Ecto neural progenitor cell (in vitro differentiated cells): ENCODE results near the gene ABCA13.

Experiments
- DNase-seq: peaks from one replicate; pipeline ENCODE4 v3.0.0-alpha.2; 2018; ENCODE audit warnings: low spot score

The ABCA13 gene

DNA sequence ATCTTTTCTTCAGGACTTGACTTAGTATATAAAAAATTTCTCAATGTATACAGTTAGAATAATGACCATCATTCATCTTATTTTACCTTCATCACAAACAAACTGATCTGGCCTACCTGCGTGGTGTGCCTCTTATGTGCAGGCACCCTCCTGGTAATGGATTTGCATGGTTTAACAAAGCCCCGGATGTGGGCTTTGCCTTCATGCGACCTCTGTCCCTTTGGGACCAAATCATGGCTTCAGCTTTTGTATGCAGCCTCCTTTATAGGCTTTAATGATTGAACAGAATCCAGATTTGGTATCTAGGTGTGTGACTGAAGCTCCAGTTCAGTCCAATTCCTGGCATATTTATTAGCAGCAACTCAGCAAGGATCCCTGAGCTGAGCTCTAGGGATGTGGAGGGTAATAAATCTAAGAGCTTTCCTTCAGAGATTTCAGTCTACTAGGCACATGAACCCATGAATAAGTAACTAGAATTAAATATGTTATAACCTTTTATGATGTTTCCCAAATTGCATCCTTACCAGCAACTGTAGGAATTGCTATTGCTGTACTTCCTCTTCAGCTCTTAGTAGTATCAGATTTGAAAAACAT is 256.9 kb downstream of the ABCA13 start:
- DNase-seq, result no peak

DNA sequence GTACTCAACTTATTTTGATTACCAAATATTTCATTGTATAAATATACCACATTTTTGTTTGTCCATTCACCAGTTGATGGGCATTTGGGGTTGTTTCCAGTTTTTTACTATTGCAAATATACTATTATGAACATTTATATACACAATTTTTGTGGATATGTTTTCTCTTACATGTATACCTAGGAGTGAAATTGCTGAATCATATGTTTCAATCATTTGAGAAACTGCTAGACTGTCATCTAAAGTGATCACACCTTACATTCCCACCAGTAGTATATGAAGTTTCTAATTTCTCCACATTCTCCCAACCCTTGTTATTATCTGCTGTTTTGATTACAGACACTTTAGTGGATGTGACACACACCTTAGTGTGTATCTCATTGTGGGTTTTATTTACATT is 257.9 kb downstream of the ABCA13 start:
- DNase-seq, result no peak

DNA sequence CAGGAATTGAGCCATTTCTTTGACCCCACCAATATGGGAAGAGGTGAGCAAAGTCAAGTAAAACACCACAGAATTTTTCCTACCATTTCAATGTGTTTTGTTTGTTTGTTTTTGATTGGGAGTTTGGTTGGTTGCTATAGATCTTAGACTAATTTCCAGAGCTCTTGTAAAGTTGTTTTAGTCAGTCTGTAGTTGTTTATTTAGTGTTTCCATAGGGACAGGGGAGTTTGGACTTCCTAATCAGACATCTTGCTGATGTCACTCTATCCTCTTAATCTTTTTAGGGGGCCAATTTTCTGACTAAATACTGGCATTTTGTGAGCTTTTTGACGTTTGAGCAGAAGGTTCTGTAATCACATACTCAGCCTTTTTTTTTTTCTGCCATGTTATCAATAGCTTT is 266.9 kb downstream of the ABCA13 start:
- no peak for DNase-seq

DNA sequence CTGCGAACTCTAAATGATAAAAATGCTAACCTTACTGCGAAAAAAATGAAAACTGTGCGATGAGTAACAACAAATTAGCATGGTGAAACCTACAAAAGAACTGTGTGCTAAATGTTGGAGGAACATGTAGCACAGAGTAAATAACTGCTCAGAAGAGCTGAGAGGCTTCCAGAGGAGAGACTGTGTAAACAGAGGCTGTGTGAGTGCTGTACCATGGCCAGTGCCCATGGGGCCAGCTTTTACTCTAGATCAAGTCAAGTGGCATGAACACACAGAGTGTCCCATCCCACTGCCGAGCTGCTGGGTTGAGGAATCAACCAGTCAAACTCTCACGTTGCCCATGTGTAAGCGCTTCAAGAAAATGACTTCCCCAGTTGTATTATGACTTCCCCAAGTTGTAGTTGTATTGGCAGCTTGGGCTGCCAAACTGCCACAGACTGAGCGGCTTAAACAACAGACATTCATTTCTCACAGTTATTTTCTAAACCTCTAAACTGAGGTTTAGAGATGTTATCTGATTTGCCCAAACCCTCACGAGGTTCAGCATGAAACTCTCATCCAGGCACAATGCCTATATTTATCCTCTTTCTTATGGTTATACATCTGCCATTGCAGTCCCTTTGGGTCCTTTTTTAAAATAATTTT is 270.7 kb downstream of the ABCA13 start:
- DNase-seq, result no peak

DNA sequence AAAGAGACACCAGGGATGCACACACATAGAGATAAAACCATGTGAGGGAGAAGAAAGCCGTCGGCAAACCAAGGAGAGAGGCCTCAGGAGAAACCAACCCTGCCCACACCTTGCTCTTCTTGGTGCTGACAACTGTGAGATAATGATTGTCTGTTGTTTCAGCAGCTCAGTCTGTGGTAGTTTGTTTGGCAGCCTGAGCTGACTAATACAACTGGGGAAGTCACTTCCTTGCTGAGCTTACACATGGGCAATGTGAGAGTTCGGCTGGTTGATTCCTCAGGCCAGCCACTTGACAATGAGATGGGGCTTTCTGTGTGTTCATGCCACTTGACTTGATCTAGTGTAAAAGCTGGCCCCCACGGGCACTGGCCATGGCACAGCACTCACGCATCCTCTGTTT is 271.8 kb downstream of the ABCA13 start:
- DNase-seq, result no peak

DNA sequence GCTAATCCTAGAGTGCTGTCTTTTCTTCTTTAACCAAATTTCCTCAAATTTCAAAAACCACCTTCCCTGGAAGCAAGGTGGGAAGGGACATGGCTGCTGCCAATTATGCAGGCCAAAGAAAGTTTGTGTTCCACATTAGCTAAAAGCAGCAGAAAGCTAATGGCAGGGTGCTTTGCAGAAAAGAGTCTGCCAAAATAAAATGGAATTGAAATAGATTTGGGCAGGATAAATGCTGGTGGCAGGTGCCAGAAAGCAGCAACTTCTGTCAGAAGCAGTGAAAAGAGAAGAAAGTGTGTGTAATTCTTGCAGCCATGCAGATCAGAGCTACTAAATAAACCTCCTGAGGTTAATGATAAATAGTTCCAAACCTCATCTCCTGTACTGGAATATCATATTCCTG is 275.5 kb downstream of the ABCA13 start:
- no peak for DNase-seq

DNA sequence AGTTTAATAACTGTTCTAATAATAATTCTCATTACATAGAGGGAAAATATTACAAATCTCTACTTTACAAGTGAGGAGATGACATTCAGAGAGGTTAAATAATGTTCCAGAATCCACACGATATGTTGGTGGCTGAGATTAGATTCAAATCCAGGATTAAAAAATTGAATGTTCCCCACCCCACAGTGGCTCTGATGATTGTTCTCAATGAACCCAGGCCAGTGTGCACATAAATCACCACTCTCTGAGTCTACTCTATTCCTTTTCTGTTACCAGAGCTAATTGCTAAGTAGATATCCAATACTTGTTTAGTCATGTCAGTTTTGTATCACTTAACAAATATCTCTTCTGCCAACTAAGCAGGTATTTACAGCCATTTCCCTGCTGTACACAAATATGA is 281.0 kb downstream of the ABCA13 start:
- DNase-seq, result no peak

DNA sequence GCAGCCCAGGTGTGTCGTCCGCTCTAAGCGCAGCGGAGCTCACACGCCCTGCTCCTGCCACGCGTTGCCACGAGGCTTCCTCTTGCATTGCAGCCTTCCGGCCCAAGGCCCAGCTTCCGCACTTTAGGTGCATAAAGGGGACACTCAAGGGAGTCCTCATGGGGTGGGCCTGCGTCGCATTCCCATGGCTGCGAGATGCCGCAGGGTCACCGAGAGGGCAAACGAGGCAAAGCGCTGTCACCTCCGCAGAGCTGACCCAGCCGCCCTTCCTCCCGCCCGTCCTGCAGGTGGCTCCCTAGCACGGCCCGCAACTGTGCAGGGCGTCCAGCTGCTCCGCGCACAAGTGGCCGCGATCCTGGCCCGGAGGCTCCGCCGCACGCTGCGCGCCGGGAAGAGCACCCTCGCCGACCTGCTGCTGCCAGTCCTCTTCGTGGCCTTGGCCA is 283.5 kb downstream of the ABCA13 start:
- DNase-seq, result no peak

DNA sequence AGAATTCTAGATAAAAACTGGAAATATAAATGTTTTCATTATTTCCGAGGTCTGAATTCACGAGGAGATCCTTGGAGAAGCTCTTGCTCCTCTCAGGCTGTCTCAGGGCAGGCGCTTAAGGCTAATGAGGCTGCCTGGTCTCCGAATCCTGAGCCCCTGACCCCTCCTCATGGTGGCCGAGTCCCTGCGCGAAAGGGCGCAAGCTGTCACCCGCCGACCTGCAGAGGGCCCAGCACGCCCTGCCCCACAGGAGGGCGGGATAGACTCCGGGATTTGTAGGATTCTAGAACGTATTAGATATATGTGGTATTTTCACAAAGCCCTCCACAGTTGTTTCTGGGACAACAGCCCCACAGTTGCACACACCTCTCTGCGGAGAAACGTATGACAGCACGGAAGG is 284.1 kb downstream of the ABCA13 start:
- no peak for DNase-seq

DNA sequence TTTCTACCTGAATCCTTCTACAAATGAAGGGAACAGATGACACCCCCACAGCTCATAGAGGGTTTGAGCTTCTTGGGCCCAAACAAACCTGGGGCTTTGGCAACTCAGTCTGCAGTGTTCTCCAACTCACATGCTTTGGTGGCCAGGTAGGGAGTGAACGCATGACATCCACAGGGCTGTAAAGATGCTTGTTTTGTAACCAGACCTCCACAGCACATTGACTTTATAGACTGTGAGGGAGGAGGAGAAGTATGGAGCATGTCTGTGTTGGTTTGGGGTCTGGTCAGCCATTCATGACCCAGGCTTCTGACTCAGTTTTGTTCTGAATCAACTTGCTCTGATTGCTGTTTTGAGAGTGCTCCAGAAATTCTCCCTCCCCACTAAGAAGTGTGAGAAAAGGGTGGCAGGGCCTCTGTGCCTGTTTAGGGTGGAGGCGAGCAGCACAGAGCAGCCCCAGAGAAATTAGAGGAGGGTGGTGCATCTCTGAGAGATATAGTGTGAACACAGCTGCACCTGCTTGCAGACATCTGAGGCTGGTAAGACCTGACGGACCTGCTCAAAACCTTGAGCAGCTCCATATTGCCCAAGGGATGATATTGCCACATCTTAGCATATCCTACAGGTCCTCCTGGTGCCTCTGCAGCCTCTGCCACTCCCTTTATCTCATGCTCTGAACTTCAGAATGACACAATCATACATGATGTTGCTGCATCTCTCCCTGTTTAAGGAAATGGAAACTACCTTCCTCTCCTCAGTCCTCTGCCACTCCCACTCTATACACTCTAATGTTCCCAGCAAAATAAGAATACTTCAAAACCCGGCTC is 287.7 kb downstream of the ABCA13 start:
- no peak for DNase-seq

DNA sequence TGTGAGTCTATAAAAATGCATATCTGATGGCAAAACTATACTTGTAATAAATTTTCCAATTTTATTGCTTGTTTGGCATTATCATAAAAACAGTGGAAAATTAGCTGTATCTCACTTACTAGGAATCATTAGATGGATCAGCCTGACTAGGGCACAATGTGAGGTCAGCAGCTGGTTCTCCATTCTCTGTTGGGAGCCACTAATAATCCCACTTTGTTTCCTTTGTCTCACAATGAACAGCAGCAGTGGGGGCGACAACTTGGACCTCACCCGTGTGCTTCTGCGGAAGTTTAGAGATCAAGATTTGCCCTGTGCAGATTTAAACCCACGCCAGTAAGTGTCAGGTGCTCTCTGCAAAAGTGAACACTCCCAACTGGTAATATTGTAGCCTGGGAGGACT is 295.5 kb downstream of the ABCA13 start:
- no peak for DNase-seq

DNA sequence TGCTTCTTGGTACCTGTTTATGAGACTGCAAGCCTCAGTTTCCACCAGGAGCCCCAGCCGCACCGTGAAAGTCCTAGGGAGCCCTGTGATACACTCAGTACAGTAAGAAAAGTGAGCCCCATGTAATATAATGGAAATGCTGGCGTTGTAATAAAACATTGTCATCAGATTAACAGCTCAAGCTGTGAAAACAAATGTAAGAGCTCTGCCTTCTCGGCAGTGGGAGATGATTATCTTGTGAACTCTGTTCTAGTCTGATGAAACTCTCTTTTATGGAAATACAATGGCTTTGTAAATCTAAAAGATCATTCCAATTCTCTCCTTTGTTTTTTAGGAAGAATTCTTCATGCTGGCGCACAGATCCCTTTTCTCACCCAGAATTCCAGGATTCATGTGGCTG is 299.9 kb downstream of the ABCA13 start:
- DNase-seq, result no peak

DNA sequence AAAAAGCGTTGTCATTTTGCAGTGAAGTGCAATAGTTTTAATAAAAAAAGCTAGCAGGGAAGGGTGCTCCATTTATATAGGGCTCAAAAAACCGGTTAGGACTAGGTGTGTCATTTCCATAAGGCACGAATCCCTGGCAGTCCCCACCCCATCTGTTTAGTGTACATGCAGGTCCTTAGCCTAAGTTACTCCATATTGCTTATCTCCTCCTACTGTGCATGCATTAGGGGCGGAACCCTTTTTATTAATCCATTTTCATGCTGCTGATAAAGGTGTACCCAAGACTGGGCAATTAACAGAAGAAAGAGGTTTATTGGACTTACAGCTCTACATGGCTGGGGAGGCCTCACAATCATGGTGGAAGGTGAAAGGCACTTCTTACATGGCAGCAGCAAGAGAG is 301.4 kb downstream of the ABCA13 start:
- no peak for DNase-seq

DNA sequence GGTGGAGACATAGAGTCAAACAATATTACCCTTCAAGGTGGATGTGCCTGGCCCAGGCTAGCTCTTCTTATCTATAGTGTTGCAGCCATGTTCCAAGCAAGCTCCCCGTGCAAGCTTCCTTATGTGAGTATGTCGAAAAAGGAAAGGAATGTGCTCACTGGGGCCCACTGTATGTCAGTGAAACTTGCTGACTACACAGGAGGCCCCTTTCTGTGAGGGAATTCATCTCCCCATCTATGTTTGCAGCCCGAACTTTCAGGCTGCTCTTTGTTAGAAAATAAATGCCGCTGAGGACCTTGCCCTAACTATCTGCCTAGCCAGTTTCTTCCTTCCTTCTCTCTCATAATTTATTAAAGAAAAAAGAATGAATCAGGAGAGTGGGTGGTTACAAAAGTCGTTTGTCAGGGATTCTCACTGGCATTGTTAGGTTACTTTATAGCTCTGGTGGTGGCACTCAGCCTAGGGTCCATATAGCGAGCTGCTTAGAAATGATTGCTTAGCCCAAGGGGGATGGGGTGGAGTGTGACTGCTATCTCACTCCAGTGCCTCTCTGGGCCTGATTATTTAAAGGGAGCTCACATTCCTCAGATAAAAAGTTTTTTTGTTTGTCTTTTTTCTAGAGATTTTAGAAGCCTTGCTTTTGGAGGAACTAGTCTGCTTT is 302.1 kb downstream of the ABCA13 start:
- no peak for DNase-seq

DNA sequence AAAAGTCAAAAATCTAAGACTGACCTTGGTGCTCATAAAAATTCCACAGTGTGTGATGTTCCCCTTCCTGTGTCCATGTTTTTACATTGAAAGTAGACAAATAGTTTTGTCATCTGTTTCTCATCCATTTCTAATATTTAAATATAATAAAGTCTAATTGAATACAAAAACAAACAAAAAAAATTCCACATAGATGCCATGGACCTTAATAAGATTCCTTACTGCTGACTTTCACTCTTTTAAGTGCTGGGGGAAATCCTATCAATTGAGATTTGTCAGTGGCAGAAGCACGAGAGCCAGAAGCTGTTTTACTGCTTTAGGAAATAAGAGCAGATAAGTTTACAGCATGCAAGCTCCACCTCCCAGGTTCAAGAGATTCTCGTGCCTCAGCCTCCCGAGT is 310.0 kb downstream of the ABCA13 start:
- DNase-seq, result no peak

DNA sequence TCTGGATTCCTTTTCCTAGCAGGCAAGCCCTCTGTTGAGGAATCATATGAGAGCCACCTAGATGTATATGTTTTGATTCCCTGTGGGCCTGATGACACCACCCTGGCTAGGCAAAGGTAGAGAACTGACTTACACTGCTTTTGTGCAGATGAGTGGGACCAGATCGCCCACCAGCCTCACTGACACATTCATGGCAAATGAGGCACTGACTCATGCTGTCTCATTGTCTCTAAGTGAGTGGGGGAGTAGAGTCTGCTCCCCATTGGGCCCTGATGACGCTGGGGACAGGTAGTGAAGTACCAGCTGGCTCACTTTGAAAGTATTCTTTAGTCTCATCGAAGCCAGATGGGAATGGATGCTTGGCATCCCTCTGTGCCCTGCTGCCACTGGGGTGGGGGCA is 326.3 kb downstream of the ABCA13 start:
- DNase-seq, result no peak

DNA sequence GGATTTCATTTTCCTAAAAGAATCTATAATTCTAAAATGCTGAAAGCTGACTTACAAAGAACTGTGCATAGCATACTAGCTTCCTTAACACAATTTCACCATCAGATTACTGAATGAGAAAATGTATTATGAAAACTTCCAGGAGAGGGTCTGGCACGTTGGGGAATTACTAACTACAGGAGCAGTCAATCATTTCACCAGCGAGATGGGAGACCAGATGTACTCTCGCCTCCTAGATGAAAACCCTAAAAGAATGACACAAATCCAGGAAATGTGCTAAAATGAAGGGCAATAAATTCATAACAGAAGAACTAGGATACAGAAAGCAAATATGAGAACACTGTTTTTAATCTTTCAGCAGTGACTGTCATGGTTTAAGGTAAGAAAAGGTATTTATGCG is 330.8 kb downstream of the ABCA13 start:
- DNase-seq, result no peak

DNA sequence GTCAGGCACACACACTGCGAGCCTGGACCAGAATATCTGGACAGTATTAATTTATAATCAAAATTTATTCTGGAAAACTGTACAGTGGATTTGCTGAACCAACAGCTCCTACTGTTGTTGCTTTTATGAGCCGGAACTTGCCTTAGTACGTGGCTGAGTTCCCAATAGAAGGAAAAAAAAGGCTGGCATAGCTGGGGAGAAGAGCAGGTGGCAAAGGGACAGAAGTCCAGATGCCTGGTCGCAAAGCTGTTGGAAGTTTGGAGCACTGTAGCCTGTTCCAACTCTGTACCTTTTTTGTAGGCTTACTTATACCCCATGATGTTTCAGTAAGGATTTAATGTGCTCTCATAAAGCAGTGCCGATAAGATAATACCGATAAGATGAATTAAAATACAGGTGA is 333.8 kb downstream of the ABCA13 start:
- no peak for DNase-seq

DNA sequence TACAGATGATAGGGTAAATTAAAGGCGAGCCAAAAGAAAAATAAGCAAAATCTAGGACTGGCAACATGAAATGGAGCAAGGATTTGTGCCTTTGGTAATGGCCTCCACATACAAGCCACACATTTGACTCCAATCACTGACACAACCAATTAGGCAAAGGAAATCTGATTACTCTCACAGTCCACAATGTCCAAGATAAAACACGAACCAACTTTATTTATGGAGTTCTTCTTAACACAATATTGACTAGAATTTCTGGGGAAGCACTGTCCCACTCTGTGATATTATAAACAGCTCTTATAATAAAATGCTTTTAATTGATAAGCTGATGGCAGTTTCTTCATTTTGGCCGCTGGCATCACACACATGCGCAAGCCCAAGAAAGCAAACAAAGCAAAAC is 334.2 kb downstream of the ABCA13 start:
- no peak for DNase-seq

DNA sequence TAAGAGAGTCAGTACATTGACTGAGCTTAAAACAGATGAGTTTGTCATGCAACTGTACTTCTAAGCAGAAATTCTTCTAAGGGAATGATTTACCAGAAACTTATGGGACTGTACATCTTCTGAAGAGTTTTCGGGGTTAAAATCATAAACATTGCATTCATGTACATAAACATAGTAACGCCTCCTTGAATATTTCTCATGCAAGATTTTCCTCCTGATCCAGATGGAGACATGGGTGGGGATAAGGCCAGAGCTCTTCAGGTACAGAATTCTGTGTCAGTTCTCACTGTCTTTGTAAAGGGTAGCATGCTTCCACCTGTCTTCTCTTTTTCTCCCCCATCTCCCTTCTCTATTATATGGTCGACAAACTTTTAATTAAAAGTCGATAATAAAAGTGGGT is 335.3 kb downstream of the ABCA13 start:
- no peak for DNase-seq

DNA sequence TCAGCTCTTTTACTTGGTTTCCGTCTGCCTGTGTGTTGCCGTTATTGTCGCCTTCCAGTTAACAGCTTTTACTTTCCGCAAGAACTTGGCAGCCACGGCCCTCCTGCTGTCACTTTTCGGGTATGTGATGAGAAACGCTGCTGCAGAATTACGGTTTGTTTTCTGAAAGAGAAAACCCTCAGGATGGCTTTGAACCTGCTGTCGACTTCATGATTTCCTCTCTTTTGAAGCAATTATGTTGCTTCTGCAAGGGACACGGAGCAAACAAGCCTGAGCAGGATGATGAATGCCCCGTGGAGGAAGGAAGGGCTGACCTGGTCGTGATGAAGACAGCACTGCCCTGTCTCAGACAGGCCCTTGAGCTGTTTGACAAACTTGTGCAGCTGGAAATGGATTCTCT is 339.8 kb downstream of the ABCA13 start:
- DNase-seq, result no peak

DNA sequence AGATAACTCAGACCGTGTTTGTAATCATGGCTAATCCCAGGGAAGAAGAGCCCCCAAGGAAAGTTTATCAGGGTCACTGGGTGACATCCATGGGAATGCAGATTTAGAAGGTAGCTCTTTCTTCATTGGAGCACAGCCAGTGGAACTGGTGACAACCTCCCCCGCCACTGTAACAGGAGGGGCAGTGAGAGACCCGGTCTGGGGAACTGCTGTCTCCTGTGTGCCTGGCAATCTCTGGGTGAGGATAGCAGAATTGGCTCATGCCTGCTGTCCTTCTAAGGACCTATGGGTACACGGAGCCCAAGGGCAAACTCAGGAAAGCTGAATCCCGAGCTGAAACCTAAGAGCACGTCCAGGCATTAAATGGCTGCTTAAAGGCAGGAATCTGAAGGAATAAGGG is 341.6 kb downstream of the ABCA13 start:
- no peak for DNase-seq

DNA sequence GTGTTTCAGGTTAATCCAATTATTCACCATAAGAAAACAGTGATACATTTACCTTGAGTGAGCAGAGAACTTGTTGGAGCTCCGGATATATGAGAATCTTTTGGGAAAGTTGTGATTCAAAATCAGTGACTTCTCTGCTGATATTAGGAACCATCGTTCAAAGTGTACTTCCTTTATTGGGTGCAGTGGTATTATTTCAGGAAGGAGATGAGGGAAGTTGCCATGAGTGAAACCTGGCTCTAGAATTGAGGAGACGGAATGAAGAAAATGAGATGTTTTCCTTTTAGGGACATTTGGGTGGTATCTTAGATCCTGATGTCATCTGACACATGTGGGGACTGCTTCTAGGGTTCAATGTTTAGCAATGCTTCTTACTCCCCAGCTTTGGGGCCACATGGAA is 343.9 kb downstream of the ABCA13 start:
- DNase-seq, result no peak
